IMR-90 (cell line): ENCODE measurements around the gene CYSRT1. TPM values are rescaled to one million over a fixed set of nuclear protein-coding genes. Genes with fewer than 3 reads are reported as not detected.

Experiments used
- ATAC-seq: fragments of 200-7000 bp; cut with Tn5 transposase; 2 replicates; pipeline ENCODE4 v1.9.1; 2020; ENCODE audit warnings: low read depth, mild to moderate bottlenecking, moderate library complexity
- BruUV-seq: library from RNA; stranded (reverse); fragments of 400-500 nt; replicated peaks from 2 replicates; lab custom pipeline; 2021; lab: Mats Ljungman, UMichigan
- CTCF ChIA-PET: fragments of 300-600 bp; formaldehyde crosslinking; extraction: SDS; loops from one replicate; lab custom pipeline; 2021; ENCODE audit warnings: antibody characterized with exemption; lab: Yijun Ruan, JAX
- POLR2A ChIA-PET: fragments of 300-600 bp; sonication (Branson Sonifier 250); formaldehyde crosslinking; loops from one replicate; lab custom pipeline; 2022; ENCODE audit warnings: antibody characterized with exemption; ENCODE audit not compliant: unreplicated experiment; lab: Charles Lee
- DNase-seq: peaks from one replicate; pipeline ENCODE4 v3.0.0; 2013
- H2AFZ ChIP-seq: replicated peaks from 2 replicates; pipeline ENCODE3; 2013; ENCODE audit warnings: low read length, mild to moderate bottlenecking; ENCODE audit not compliant: poor library complexity
- H2AK5ac ChIP-seq: 2 replicates; pipeline ENCODE4 v1.6.1; 2013; ENCODE audit warnings: low read depth, low read length, inconsistent platforms
- H2AK9ac ChIP-seq: replicated peaks from 2 replicates; pipeline ENCODE3; 2013; ENCODE audit warnings: mild to moderate bottlenecking, low read depth, low read length, moderate library complexity; ENCODE audit not compliant: poor library complexity
- H2BK120ac ChIP-seq: 2 replicates; pipeline ENCODE4 v1.6.1; 2013; ENCODE audit warnings: low read depth, low read length, inconsistent platforms
- H2BK15ac ChIP-seq: 3 replicates; pipeline ENCODE4 v1.6.1; 2013; ENCODE audit warnings: low read depth, low read length, inconsistent platforms
- H2BK20ac ChIP-seq: 2 replicates; pipeline ENCODE4 v1.6.1; 2013; ENCODE audit warnings: low read depth, mild to moderate bottlenecking, inconsistent platforms, low read length, moderate library complexity
- H2BK5ac ChIP-seq: 2 replicates; pipeline ENCODE4 v1.6.1; 2013; ENCODE audit warnings: mild to moderate bottlenecking, low read depth, low read length, inconsistent platforms; ENCODE audit not compliant: poor library complexity, severe bottlenecking
- H3K14ac ChIP-seq: replicated peaks from 2 replicates; pipeline ENCODE4 v1.6.1; 2013; ENCODE audit warnings: low read depth, low read length, inconsistent platforms
- H3K18ac ChIP-seq: 2 replicates; pipeline ENCODE4 v1.6.1; 2013; ENCODE audit warnings: low read depth, low read length, control low read depth
- H3K23ac ChIP-seq: 2 replicates; pipeline ENCODE4 v1.6.1; 2013; ENCODE audit warnings: low read depth, low read length, inconsistent platforms
- H3K27ac ChIP-seq: 2 replicates; pipeline ENCODE4 v1.5.1; 2013; ENCODE audit warnings: mild to moderate bottlenecking, control low read depth, low read length; ENCODE audit not compliant: insufficient read depth
- H3K27me3 ChIP-seq: 2 replicates; pipeline ENCODE4 v1.6.1; 2013; ENCODE audit warnings: low read length; ENCODE audit not compliant: control insufficient read depth, insufficient read depth
- H3K36me3 ChIP-seq: 2 replicates; pipeline ENCODE4 v1.6.1; 2013; ENCODE audit warnings: low read length, mixed read lengths; ENCODE audit not compliant: control insufficient read depth, insufficient read depth
- H3K4ac ChIP-seq: 2 replicates; pipeline ENCODE4 v1.6.1; 2013; ENCODE audit warnings: low read depth, low read length, inconsistent platforms
- H3K4me1 ChIP-seq: 2 replicates; pipeline ENCODE4 v1.6.1; 2013; ENCODE audit warnings: low read length, mixed read lengths; ENCODE audit not compliant: control insufficient read depth, insufficient read depth
- H3K4me2 ChIP-seq: 2 replicates; pipeline ENCODE4 v1.6.1; 2013; ENCODE audit warnings: low read depth, mild to moderate bottlenecking, control low read depth, low read length, moderate library complexity
- H3K4me3 ChIP-seq: 2 replicates; pipeline ENCODE4 v1.5.1; 2013; ENCODE audit warnings: low read depth, mild to moderate bottlenecking, control low read depth, low read length, moderate library complexity; ENCODE audit not compliant: insufficient read depth
- H3K56ac ChIP-seq: 2 replicates; pipeline ENCODE4 v1.6.1; 2013; ENCODE audit warnings: low read length, inconsistent platforms; ENCODE audit not compliant: insufficient read depth; ENCODE audit errors: extremely low read depth
- H3K79me1 ChIP-seq, 2 experiments: 2 replicates each; pipeline ENCODE4 v1.6.1; 2013; ENCODE audit warnings: low read length in 2 of 2, inconsistent platforms in 1 of 2, low read depth in 1 of 2
- H3K9ac ChIP-seq: 2 replicates; pipeline ENCODE4 v1.6.1; 2013; ENCODE audit warnings: low read depth, low read length, control low read depth
- H3K9me1 ChIP-seq: 2 replicates; pipeline ENCODE4 v1.6.1; 2013; ENCODE audit warnings: low read length, inconsistent platforms; ENCODE audit not compliant: insufficient read depth
- H3K9me3 ChIP-seq: 2 replicates; pipeline ENCODE4 v1.6.1; 2013; ENCODE audit warnings: low read length; ENCODE audit not compliant: control insufficient read depth, insufficient read depth
- H4K20me1 ChIP-seq: 2 replicates; pipeline ENCODE4 v1.6.1; 2013; ENCODE audit warnings: low read length, inconsistent platforms; ENCODE audit not compliant: insufficient read depth
- H4K5ac ChIP-seq: 2 replicates; pipeline ENCODE4 v1.6.1; 2013; ENCODE audit warnings: mild to moderate bottlenecking, low read depth, low read length, control low read depth
- H4K8ac ChIP-seq, 2 experiments: 2 replicates each; pipeline ENCODE4 v1.6.1; 2013; ENCODE audit warnings: low read depth in 2 of 2, low read length in 2 of 2, control low read depth in 1 of 2, inconsistent platforms in 1 of 2
- H4K91ac ChIP-seq: 2 replicates; pipeline ENCODE4 v1.6.1; 2013; ENCODE audit warnings: low read depth, low read length, inconsistent platforms; ENCODE audit not compliant: insufficient read depth
- CEBPB ChIP-seq: IDR thresholded peaks from 2 replicates; pipeline ENCODE4 v1.6.1; 2012; ENCODE audit warnings: low read depth, low read length, improper control_type of control experiment
- CHD1 ChIP-seq: IDR thresholded peaks from 2 replicates; pipeline ENCODE4 v1.6.1; 2012; ENCODE audit warnings: low read depth, low read length, improper control_type of control experiment
- CTCF ChIP-seq: conservative IDR thresholded peaks from 2 replicates; pipeline ENCODE4 v1.5.1; 2012; ENCODE audit warnings: mild to moderate bottlenecking, low read depth, low read length, improper control_type of control experiment
- FOS ChIP-seq: fragments of 150-350 bp; IDR thresholded peaks from 2 replicates; pipeline ENCODE4 v1.6.1; 2016; ENCODE audit warnings: low read depth, low read length
- MAFK ChIP-seq: IDR thresholded peaks from 2 replicates; pipeline ENCODE4 v1.6.1; 2012; ENCODE audit warnings: low read depth, low read length, improper control_type of control experiment
- MXI1 ChIP-seq: IDR thresholded peaks from 2 replicates; pipeline ENCODE4 v1.6.1; 2012; ENCODE audit warnings: low read depth, mild to moderate bottlenecking, low read length, moderate library complexity, borderline replicate concordance
- POLR2A ChIP-seq: IDR thresholded peaks from 2 replicates; pipeline ENCODE4 v1.6.1; 2012; ENCODE audit warnings: mild to moderate bottlenecking, low read depth, low read length
- RCOR1 ChIP-seq: IDR thresholded peaks from 2 replicates; pipeline ENCODE4 v1.6.1; 2012; ENCODE audit warnings: mild to moderate bottlenecking, low read length, improper control_type of control experiment; ENCODE audit not compliant: insufficient replicate concordance
- RFX5 ChIP-seq: IDR thresholded peaks from 2 replicates; pipeline ENCODE4 v1.8.0; 2012; ENCODE audit warnings: low read depth, mild to moderate bottlenecking, low read length, moderate library complexity
- USF2 ChIP-seq: fragments of 150-350 bp; IDR thresholded peaks from 2 replicates; pipeline ENCODE4 v1.6.1; 2017; ENCODE audit warnings: mild to moderate bottlenecking, antibody characterized with exemption, low read length, low read depth
- WGBS, 2 experiments: methylation state at CpG; one replicate each; pipeline versions ENCODE4 v1.1.5 to v1.1.7; 2013; ENCODE audit warnings: missing lambda C conversion rate in 2 of 2; ENCODE audit not compliant: insufficient read length in 1 of 2; ENCODE audit errors: extremely low coverage in 2 of 2; 5-methylcytosine and 5-hydroxymethylcytosine counted together
- dilution Hi-C: fragments of 300-500 bp; cut with HindIII; formaldehyde crosslinking; loops from one replicate; pipeline ENCODE4 v1.14.3; 2018; ENCODE audit warnings: low sequenced_read_pairs; ENCODE audit not compliant: unreplicated experiment
- in situ Hi-C: fragments of 300-500 bp; cut with MboI; formaldehyde crosslinking; loops from 3 replicates; pipeline ENCODE4 v1.14.3; 2019; ENCODE audit warnings: low sequenced_read_pairs, inconsistent platforms, mixed read lengths
- intact Hi-C: fragments of 100-400 bp; cut with micrococcal nuclease; formaldehyde crosslinking; loops from 2 replicates; pipeline ENCODE4 v1.10.0; 2022
- polyA plus RNA-seq, 3 experiments: library from polyadenylated mRNA; depleted of rRNA; stranded (reverse); fragments of >200 nt; gene quantifications; 2 replicates each; pipeline ENCODE4 v1.2.3, GENCODE V29; 2012; ENCODE audit warnings: low replicate concordance in 1 of 3
- total RNA-seq: library from RNA; depleted of rRNA; stranded (reverse); fragments of >200 nt; gene quantifications from 2 replicates; pipeline ENCODE4 v1.2.3, GENCODE V29; 2012
- TF ChIP-seq, protein P1 (sequence below): fragments of 150-350 bp; IDR thresholded peaks from 2 replicates; pipeline ENCODE4 v1.6.1; 2016; ENCODE audit warnings: low read depth, mild to moderate bottlenecking, low read length, moderate library complexity, borderline replicate concordance

The CYSRT1 gene
- total and polyA plus RNA-seq, 2 of the 4 experiments (the other 2 are of a cell fraction) = 0.18 to 0.84 TPM

DNA sequence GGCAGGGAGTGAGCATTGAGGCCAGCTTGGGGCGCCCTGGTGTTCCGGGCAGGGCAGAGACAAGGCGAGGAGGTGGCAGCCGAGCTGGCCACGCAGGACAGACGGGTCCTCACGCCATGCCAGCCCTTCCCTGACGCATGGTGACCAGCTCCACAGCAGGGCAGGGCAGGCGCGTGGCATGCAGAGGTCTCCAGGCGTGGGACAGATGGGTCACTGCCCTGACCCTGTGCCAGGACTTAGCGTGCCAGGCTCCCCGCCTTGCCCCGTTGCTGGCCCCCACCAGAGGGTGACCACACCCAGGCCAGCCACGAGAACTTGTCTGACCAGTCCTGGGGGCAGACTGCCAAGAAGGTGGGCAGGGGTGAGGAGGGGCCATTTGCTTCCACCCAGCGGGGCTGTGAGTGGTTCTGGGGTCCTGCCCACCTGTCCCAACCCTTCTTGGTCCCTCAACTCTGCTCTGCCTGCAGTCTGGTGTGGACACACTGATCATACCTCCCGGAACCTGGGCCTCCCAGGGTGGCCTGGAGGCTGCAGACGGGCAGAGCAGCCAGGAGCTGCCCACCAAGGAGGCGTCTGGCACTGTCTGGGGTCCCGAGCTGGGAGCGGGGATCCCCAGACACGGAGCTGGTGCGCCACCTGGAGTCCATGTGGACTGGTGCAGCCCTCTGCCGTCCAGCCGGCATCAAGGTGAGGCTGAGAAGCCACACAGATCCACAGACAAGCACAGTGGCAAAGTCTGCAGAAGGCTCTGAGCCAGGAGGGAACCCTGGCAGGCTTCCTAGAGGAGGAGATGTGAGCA, 2.3 kb downstream of the CYSRT1 start, which contains the start of gene RNF224 (continued):
- TF ChIP-seq RCOR1 = no peak
- TF ChIP-seq CHD1 = no peak

GRCh38 chr9:137227853-137228505, 3.0 kb downstream of the CYSRT1 start:
- no peaks in the 10 kb centered on the region for H3K36me3 ChIP-seq
- no peak overlapping the region for H2BK120ac ChIP-seq
- WGBS, 2 experiments = 31% methylated on average over 10 of the region's 18 CpGs; no CpG with 5 or more reads in 1 of the 2 experiments
- in situ Hi-C loops (loop anchor here (5.0 kb wide), 1 partner anchor 106 kb away; no protein-coding TSS in a partner anchor), intact Hi-C loops (loop anchor here (1.0 to 2.0 kb wide), 2 partner anchors 110 to 181 kb away; partner anchors contain the start of gene NPDC1), dilution Hi-C loops (no loop called here)
- H3K9me1 ChIP-seq = no peaks in the 10 kb centered on the region
- DNase-seq = no peak
- H3K14ac ChIP-seq = no peak overlapping the region
- peak overlapping the region; percentile 85 for H2AFZ ChIP-seq
- BruUV-seq = no TSS peak
- no peak overlapping the region for H3K4me3 ChIP-seq
- POLR2A ChIA-PET = no interaction called here
- H4K5ac ChIP-seq = no peak overlapping the region
- peaks cover 6% of the 10 kb centered on the region for H3K4me1 ChIP-seq
- no peak overlapping the region for H2BK5ac ChIP-seq
- no peak for ATAC-seq
- no peak overlapping the region for H2BK15ac ChIP-seq
- H2AK9ac ChIP-seq = peak overlapping the region; percentile 82
- H3K9ac ChIP-seq = no peak overlapping the region
- no peak overlapping the region for H4K8ac ChIP-seq
- no peaks in the 10 kb centered on the region for H3K79me1 ChIP-seq
- no peak overlapping the region for H3K56ac ChIP-seq
- H3K4ac ChIP-seq = no peak overlapping the region
- H3K9me3 ChIP-seq = no peaks in the 10 kb centered on the region
- H3K23ac ChIP-seq = no peak overlapping the region
- H4K20me1 ChIP-seq = no peaks in the 10 kb centered on the region
- no peak overlapping the region for H2BK20ac ChIP-seq
- H3K4me2 ChIP-seq = no peak overlapping the region
- no peak overlapping the region for H3K18ac ChIP-seq
- peaks cover 1% of the 10 kb centered on the region; the same call in 1 of the 2 replicates for H3K27me3 ChIP-seq
- no peak overlapping the region for H4K91ac ChIP-seq
- CTCF ChIA-PET = interaction anchor here (1.2 kb wide), 1 partner anchor 9 kb away, joined by 6 read pairs; no protein-coding TSS in a partner anchor
- H2AK5ac ChIP-seq = no peak overlapping the region
- no peak overlapping the region for H3K27ac ChIP-seq
- TF ChIP-seq FOS (no peak), MXI1 (no peak), MAFK (no peak), RFX5 (no peak), CTCF (no peak), CHD1 (no peak), USF2 (no peak), CEBPB (no peak), POLR2A (no peak)
- TF ChIP-seq, protein P1, sequence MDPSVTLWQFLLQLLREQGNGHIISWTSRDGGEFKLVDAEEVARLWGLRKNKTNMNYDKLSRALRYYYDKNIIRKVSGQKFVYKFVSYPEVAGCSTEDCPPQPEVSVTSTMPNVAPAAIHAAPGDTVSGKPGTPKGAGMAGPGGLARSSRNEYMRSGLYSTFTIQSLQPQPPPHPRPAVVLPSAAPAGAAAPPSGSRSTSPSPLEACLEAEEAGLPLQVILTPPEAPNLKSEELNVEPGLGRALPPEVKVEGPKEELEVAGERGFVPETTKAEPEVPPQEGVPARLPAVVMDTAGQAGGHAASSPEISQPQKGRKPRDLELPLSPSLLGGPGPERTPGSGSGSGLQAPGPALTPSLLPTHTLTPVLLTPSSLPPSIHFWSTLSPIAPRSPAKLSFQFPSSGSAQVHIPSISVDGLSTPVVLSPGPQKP = no peak
